ENCODE measurements around the gene RASGEF1C.

RASGEF1C gene

GRCh38 chr5:180170810-180171567 lies 38.0 kb downstream of the RASGEF1C start:
- H2AFZ ChIP-seq (ENCODE audit: low read depth, low read length, severe bottlenecking) = no peak overlapping the region
- no peak overlapping the region for H3K4me2 ChIP-seq (ENCODE audit: low read depth, low read length, poor library complexity, severe bottlenecking)

GRCh38 chr5:180170106-180170809 lies 38.8 kb downstream of the RASGEF1C start:
- no peaks in the 10 kb centered on the region for H3K9me3 ChIP-seq (ENCODE audit: insufficient read depth, low read length)
- H3K27ac ChIP-seq (ENCODE audit: low read depth, low read length) = no peak overlapping the region
- H4K20me1 ChIP-seq (ENCODE audit: low read depth, low read length) = no peaks in the 10 kb centered on the region
- H3K4me2 ChIP-seq (ENCODE audit: low read depth, low read length, poor library complexity, severe bottlenecking) = no peak overlapping the region
- TF ChIP-seq EZH2phosphoT487 (conservative IDR thresholded peaks at IDR 0.05; ENCODE audit: low read length) = no peak
- no peak for TF ChIP-seq CTCF (IDR thresholded peaks at IDR 0.05; ENCODE audit: insufficient read depth, low read length, poor library complexity, severe bottlenecking)
- H3F3A ChIP-seq (ENCODE audit: insufficient read depth) = no peaks in the 10 kb centered on the region
- H3K79me2 ChIP-seq (ENCODE audit: insufficient read depth, low read length) = no peaks in the 10 kb centered on the region
- no peaks in the 10 kb centered on the region for H3K27me3 ChIP-seq (ENCODE audit: low read length)
- no peak overlapping the region for H3K9ac ChIP-seq (ENCODE audit: low read length)
- no peaks in the 10 kb centered on the region for H3K9me2 ChIP-seq (replicated peaks; ENCODE audit: insufficient read depth, low read length)
- no peak overlapping the region for H3K4me3 ChIP-seq (ENCODE audit: insufficient read depth, low read length, poor library complexity, severe bottlenecking)
- no peaks in the 10 kb centered on the region for H3K36me3 ChIP-seq (ENCODE audit: low read length)
- no peak overlapping the region for H2AFZ ChIP-seq (ENCODE audit: low read depth, low read length, severe bottlenecking)

More at GRCh38 chr5:180170810-180171567, 38.0 kb downstream of the RASGEF1C start:
- Histone ChIP-seq H3K4me3 (ENCODE audit: insufficient read depth, low read length, poor library complexity, severe bottlenecking) (no peak overlapping the region), H4K20me1 (ENCODE audit: low read depth, low read length) (no peaks in the 10 kb centered on the region), H3F3A (ENCODE audit: insufficient read depth) (no peaks in the 10 kb centered on the region), H3K9ac (ENCODE audit: low read length) (no peak overlapping the region), H3K9me2 (replicated peaks; ENCODE audit: insufficient read depth, low read length) (no peaks in the 10 kb centered on the region), H3K36me3 (ENCODE audit: low read length) (no peaks in the 10 kb centered on the region), H3K79me2 (ENCODE audit: insufficient read depth, low read length) (no peaks in the 10 kb centered on the region), H3K27me3 (ENCODE audit: low read length) (no peaks in the 10 kb centered on the region), H3K27ac (ENCODE audit: low read depth, low read length) (no peak overlapping the region), H3K9me3 (ENCODE audit: insufficient read depth, low read length) (no peaks in the 10 kb centered on the region)
- TF ChIP-seq EZH2phosphoT487 (conservative IDR thresholded peaks at IDR 0.05; ENCODE audit: low read length) = no peak
- no peak for TF ChIP-seq CTCF (IDR thresholded peaks at IDR 0.05; ENCODE audit: insufficient read depth, low read length, poor library complexity, severe bottlenecking)

GRCh38 chr5:180169248-180170105 lies 39.5 kb downstream of the RASGEF1C start:
- H3K9me3 ChIP-seq (ENCODE audit: insufficient read depth, low read length) = no peaks in the 10 kb centered on the region
- no peak overlapping the region for H3K4me2 ChIP-seq (ENCODE audit: low read depth, low read length, poor library complexity, severe bottlenecking)
- no peak overlapping the region for H3K9ac ChIP-seq (ENCODE audit: low read length)
- no peaks in the 10 kb centered on the region for H4K20me1 ChIP-seq (ENCODE audit: low read depth, low read length)
- TF ChIP-seq EZH2phosphoT487 (conservative IDR thresholded peaks at IDR 0.05; ENCODE audit: low read length) = no peak
- TF ChIP-seq CTCF (IDR thresholded peaks at IDR 0.05; ENCODE audit: insufficient read depth, low read length, poor library complexity, severe bottlenecking) = no peak
- no peak overlapping the region for H3K27ac ChIP-seq (ENCODE audit: low read depth, low read length)
- H3K4me3 ChIP-seq (ENCODE audit: insufficient read depth, low read length, poor library complexity, severe bottlenecking) = no peak overlapping the region
- H3K36me3 ChIP-seq (ENCODE audit: low read length) = no peaks in the 10 kb centered on the region
- H3K27me3 ChIP-seq (ENCODE audit: low read length) = no peaks in the 10 kb centered on the region
- no peaks in the 10 kb centered on the region for H3K9me2 ChIP-seq (replicated peaks; ENCODE audit: insufficient read depth, low read length)
- H3K79me2 ChIP-seq (ENCODE audit: insufficient read depth, low read length) = no peaks in the 10 kb centered on the region
- H3F3A ChIP-seq (ENCODE audit: insufficient read depth) = no peaks in the 10 kb centered on the region
- no peak overlapping the region for H2AFZ ChIP-seq (ENCODE audit: low read depth, low read length, severe bottlenecking)
